ENCODE results near the gene ENKD1.

- TF ChIP-seq CTCF (IDR thresholded peaks at IDR 0.05; ENCODE audit: poor library complexity): no peak
- TF ChIP-seq EZH2 (IDR thresholded peaks at IDR 0.05; ENCODE audit: borderline replicate concordance): no peak
Measured at GRCh38 chr16:67637625-67638024, 28.9 kb downstream of the ENKD1 start.
